T-helper 1 cell treated with Interleukin-12 subunit alpha and Interleukin-12 subunit beta and Interleukin-4 antibody, amounts not matched to agents 30 ng/mL and 1 ng/mL, for 36 hours (primary cell): ENCODE results near the gene RPL23. TPM values are rescaled to one million over a fixed set of nuclear protein-coding genes. Genes with fewer than 3 reads are reported as not detected.

Source experiments
- intact Hi-C: fragments of 100-400 bp; cut with micrococcal nuclease; formaldehyde crosslinking; loops from one replicate; pipeline ENCODE4 v1.15.1; 2024
- total RNA-seq: library from RNA; stranded (reverse); gene quantifications from 2 replicates; pipeline ENCODE4 v1.2.3, GENCODE V29; 2022

The RPL23 gene
- total RNA-seq, 1 donor from 2014 or later: 1,229 TPM

- intact Hi-C loops: no loop called here
Measured at GRCh38 chr17:38885044-38885727, 31.7 kb upstream of the RPL23 start.

- intact Hi-C loops: loop anchor here (1.0 kb wide), 2 partner anchors 14 to 31 kb away; partner anchors contain the start of gene RPL23
Measured at GRCh38 chr17:38883592-38884526, 30.3 kb upstream of the RPL23 start.

GRCh38 chr17:38882870-38883269 is 29.3 kb upstream of the RPL23 start:
- intact Hi-C loops: loop anchor here (1.0 kb wide), 2 partner anchors 15 to 30 kb away; partner anchors contain the start of gene RPL23

- intact Hi-C loops: no loop called here
Measured at GRCh38 chr17:38881600-38882191, 28.2 kb upstream of the RPL23 start.

GRCh38 chr17:38879878-38880665 is 26.6 kb upstream of the RPL23 start:
- intact Hi-C loops: no loop called here

- intact Hi-C loops: no loop called here
Measured at GRCh38 chr17:38877130-38877851, 23.8 kb upstream of the RPL23 start.

GRCh38 chr17:38875477-38876075 is 22.1 kb upstream of the RPL23 start:
- intact Hi-C loops: no loop called here

- intact Hi-C loops: no loop called here
Measured at GRCh38 chr17:38874505-38875400, 21.2 kb upstream of the RPL23 start.

GRCh38 chr17:38873640-38874380 is 20.3 kb upstream of the RPL23 start:
- intact Hi-C loops: no loop called here

GRCh38 chr17:38872671-38873385 is 19.3 kb upstream of the RPL23 start:
- intact Hi-C loops: no loop called here

GRCh38 chr17:38872027-38872511 is 18.5 kb upstream of the RPL23 start:
- intact Hi-C loops: no loop called here

GRCh38 chr17:38871247-38872015 is 17.9 kb upstream of the RPL23 start:
- intact Hi-C loops: loop anchor here (1.0 to 2.0 kb wide), 4 partner anchors 27 to 185 kb away; partner anchors contain the start of gene LASP1NB

GRCh38 chr17:38870259-38871165 is 17.0 kb upstream of the RPL23 start:
- intact Hi-C loops: loop anchor here (1.0 to 2.0 kb wide), 5 partner anchors 28 to 186 kb away; partner anchors contain the start of genes FBXO47 and LASP1NB

GRCh38 chr17:38869526-38870258 is 16.2 kb upstream of the RPL23 start, which contains the start of gene LASP1:
LASP1 (plus strand) TSS chr17:38870058; CDS start chr17:38870190, 132 bp downstream.
- intact Hi-C loops: loop anchor here (1.0 to 5.0 kb wide), 12 partner anchors 16 to 298 kb away; partner anchors contain the start of genes ARL5C, CWC25, FBXO47 and LASP1NB
